NCI-H1417 treated with DMSO at 0.1 percent for 48 hours (cell line): ENCODE results near the gene HAT1.
"Not testable (repeated sequence)": the region's sequence is repeated elsewhere in the genome, so short reads cannot be mapped to it uniquely, and the experiment has no call there.

Source experiments
- DNase-seq: peaks from one replicate; lab custom pipeline; 2025; lab: John Stamatoyannopoulos, UW

HAT1 gene

DNA sequence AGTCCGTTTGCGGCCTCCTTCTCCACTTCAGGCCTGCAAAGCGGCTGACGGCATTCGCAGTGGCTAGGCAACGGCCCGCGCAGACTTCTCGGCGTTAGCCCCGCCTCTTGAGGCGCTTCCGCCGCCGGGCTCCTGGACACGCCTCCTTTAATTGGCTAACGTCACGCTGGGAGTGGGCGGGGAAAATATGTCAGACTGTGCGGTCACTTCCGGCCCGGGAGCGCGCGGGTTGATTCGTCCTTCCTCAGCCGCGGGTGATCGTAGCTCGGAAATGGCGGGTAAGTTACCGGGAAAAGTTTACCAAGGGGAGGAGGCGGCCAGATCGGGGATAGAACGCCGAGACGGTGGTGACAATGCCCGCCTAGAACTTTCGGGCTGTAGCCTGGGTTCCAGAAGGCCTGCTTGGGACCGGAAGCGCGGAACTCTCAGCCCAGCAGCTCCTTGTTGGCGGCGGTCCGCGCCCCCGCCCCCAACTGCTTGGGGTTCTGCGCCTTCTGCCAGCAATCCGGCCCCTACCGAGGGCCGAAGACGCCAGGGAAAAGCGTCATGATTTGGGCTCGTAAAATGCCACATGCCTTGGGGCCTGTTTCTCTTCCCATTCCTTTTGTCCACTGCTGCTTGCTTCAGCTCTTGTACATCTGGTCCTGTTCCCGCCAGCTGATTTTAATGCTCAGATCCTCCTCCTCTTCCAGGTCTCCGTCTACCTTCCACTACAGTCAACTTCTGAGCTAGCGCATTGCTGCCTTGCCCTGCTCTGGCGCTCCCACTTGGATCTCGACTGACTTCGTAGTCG, at the start of gene HAT1:
HAT1 (plus strand) TSS at position 232 of the 793 bp plus-strand sequence; CDS start at position 272, 40 bp downstream.
- DNase-seq, result peak; percentile 28

- DNase-seq, result no peak
These were observed 47.7 kb upstream of the HAT1 start for GRCh38 chr2:171874517-171874916.

DNA sequence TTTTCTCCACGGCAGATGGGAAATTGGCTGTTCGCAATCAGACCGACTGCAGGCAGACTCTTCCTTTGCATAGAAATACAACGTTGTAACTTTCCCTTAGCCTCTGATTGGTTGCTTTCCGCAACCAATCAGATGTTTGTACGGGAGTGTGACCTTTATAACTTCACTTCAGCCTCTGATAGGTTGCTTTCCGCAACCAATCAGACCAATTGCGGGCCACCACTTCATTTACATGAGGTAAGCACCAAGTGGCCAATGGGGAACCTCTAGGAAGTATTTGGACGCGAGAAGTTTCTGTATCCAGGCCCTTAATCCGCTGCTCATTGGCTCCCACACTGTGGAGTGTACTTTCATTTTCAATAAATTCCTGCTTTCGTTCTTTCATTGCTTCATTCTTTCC, 47.3 kb upstream of the HAT1 start:
- DNase-seq, result no peak

- no peak for DNase-seq
These were observed 43.7 kb upstream of the HAT1 start for GRCh38 chr2:171878481-171878993.

DNA sequence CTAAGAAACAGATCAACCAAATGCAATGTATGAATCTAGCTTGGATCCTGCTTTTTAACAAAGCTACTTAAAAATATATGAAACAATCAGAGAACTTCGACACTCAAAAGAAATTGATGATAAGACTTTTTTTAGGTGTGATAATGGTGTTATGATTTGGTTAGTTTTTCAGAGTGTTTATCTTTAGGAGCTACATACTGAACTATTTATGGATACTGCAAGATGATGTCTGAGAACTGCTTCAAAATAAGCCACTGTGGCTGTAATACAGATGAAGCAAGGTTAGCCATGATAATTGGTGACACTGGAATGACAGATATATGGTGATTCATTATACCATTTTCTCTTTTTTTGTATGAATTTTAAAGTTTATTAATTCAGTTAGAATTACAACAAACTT, 42.4 kb upstream of the HAT1 start:
- DNase-seq, result no peak

- no peak for DNase-seq
These were observed 41.5 kb upstream of the HAT1 start for GRCh38 chr2:171880774-171881173.

- no peak for DNase-seq
These were observed 40.0 kb upstream of the HAT1 start for GRCh38 chr2:171882089-171882769.

DNA sequence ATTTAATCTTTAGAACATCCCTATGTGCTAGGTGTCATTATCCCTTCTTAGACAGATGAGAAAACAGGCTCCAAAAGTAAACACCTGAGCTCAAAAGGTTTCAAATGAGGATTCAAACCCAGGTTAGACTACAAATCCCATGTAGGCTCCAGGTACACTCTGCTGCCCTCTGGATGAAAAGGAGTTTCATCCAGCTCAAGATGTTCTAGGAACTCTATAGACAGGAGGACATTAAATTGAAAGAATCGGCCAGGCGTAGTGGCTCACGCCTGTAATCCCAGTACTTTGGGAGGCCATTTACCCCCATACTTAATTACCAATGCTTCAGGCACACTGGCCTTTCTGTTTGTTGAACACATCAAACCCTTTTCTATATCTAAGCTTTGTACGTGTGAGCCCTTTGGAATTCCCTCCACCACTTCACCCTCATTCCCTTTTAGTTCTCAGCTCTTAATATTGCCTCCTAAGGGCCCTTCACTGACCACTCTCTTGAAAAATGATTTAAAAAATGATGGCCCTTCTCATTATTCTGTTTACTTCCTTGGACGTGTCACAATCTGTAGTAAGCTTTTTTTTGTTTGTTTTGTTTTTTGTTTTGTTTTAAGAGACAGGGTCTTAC, 38.9 kb upstream of the HAT1 start:
- DNase-seq, result no peak

DNA sequence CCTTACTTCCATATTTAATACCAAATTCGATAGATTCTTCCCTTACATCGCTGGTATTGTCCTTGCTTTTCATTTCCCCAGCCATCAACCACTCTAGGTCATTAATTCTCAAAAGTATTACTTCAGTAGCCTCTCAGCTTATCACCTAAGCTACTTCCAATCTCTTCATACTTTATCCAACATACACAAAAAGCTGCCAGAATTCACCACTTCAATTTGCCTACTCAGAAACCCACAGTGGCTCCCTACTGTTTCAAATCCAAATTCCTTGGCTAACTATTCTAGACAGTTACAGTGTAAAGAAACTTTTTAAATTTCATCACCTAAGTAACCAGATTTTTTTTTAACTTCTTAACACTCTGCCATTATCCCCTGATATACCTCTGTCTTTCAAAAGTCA, 32.9 kb upstream of the HAT1 start:
- no peak for DNase-seq

- no peak for DNase-seq
These were observed 32.5 kb upstream of the HAT1 start for GRCh38 chr2:171889808-171890207.

- DNase-seq, result no peak
These were observed 29.0 kb upstream of the HAT1 start for GRCh38 chr2:171893196-171893823.

DNA sequence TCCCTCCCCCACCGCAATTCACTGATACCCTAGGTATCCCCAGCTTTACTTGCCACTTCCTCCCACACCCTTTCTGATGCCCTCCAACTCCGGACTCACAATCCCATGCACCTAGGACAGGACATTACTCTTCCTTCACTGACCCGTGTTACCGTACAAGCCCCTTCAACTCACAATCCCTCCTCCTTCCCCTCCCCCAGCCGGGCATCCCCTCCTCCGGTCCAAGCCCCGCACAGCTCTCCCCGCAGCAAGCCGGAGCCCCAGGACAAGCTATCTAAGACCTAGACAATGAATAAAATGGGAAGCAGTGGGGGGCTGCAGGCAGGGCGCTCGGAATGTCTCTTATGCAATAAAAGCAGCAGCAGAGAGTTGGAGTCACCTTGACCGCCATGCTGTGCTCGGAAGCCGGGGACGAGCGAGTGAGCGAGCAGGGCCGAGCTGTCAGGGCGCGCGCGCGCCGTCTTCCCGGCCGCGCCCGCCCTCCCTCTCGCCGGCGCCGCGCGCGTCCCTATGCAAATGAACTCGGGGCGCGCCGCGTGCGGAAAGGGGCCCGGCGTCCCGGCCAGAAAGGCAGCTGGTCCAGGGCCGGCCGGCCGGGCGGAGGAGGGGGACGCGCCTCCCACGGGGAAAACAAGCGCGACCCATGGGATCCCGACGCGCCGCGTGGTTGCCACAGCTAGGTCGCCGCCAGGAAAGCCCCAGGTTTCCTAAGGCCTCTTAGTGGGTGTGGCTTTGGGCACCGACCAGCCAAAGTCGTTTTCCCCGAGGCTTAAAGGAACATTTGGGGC, 28.2 kb upstream of the HAT1 start, which contains the start of gene SLC25A12:
SLC25A12 (minus strand) TSS at position 421 of the 788 bp plus-strand sequence; CDS start at position 391, 30 bp downstream.
- no peak for DNase-seq

GRCh38 chr2:171894612-171894947, 27.7 kb upstream of the HAT1 start:
- DNase-seq, result no peak

GRCh38 chr2:171895786-171896185, 26.5 kb upstream of the HAT1 start:
- DNase-seq, result no peak

- DNase-seq, result not testable (repeated sequence)
These were observed 22.5 kb upstream of the HAT1 start for GRCh38 chr2:171899623-171900282.

- DNase-seq, result no peak
These were observed 19.3 kb upstream of the HAT1 start for GRCh38 chr2:171902840-171903420.

DNA sequence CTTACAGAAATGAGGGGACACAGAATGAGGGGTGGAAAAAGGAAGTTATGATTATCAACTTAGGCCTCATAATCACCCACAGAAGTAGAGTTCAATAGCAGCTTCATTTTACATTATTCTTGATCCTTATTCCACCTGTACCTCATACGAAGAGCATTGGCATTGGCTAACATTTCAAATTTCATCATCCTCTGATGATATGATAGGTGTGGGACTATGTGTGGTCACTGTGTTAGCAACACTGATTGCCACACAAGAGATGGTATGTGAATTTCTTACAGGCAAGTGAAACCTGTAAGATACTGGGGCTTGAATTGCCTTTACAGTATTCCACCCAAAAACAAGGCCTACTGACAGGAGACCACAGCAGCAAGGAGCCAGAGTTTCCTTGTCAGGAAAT, 14.0 kb upstream of the HAT1 start:
- no peak for DNase-seq

- DNase-seq, result no peak
These were observed 13.0 kb upstream of the HAT1 start for GRCh38 chr2:171909266-171909665.

- no peak for DNase-seq
These were observed 11.8 kb upstream of the HAT1 start for GRCh38 chr2:171910494-171910893.

GRCh38 chr2:171913517-171913916, 8.7 kb upstream of the HAT1 start:
- DNase-seq, result no peak

DNA sequence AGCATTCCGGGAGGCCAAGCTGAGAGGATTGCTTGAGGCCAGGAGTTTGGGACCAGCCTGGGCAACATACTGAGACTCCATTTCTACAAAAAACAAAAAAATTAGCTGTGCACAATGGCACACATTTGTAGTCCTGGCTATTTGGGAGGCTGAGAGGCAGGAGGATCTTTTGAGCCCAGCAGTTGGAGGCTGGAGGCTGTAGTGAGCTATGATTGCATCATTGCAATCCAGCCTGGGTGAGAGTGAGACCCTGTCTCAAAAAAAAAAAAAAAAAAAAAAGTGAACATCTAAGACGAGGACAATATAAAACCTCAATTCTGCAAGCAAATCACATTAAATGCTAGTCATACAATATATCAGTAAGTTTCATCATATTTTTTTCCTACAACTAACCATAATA, 2.8 kb upstream of the HAT1 start:
- no peak for DNase-seq
